ENCODE measurements around the gene ANKMY1.

- TF ChIP-seq CTCF (IDR thresholded peaks at IDR 0.05 in 2 of 3, conservative IDR thresholded peaks at IDR 0.05 in 1 of 3; ENCODE audit: borderline replicate concordance in 1 of 3, insufficient read depth in 1 of 3, low read depth in 2 of 3, low read length in 2 of 3): no peak
- no peak for TF ChIP-seq ZNF274 (IDR thresholded peaks at IDR 0.05; ENCODE audit: low read depth, low read length)
- no peak for TF ChIP-seq RAD21 (IDR thresholded peaks at IDR 0.05; ENCODE audit: low read depth)
- no peak for TF ChIP-seq YY1 (IDR thresholded peaks at IDR 0.05; ENCODE audit: extremely low read depth, insufficient replicate concordance, low read depth, low read length)
- no peak for TF ChIP-seq EZH2phosphoT487 (IDR thresholded peaks at IDR 0.05; ENCODE audit: borderline replicate concordance)
- no peak for TF ChIP-seq REST (IDR thresholded peaks at IDR 0.05; ENCODE audit: low read depth)
- no peak for TF ChIP-seq ATF3 (IDR thresholded peaks at IDR 0.05)
- no peak for TF ChIP-seq CBX3 (IDR thresholded peaks at IDR 0.05; ENCODE audit: low read depth)
- no peak for TF ChIP-seq EZH2 (IDR thresholded peaks at IDR 0.05)
Observed at GRCh38 chr2:240432430-240432819, 125.4 kb downstream of the ANKMY1 start.

All from HCT116 (cell line).